GM23338 (cell line): ENCODE data around the gene PLEKHA7. TPM values are rescaled to one million over a fixed set of nuclear protein-coding genes. Genes with fewer than 3 reads are reported as not detected.
A peak's percentile ranks its signal among the peaks of the same experiment; 100 is the strongest.

Experiments
- ATAC-seq: fragments of 200-7000 bp; cut with Tn5 transposase; 3 replicates; pipeline ENCODE4 v1.9.1; 2020
- DNase-seq: peaks from one replicate; pipeline ENCODE4 v3.0.0-alpha.2; 2015; ENCODE audit warnings: low spot score
- H2AFZ ChIP-seq: fragments of 200-600 bp; sonication (generic); 2 replicates; pipeline ENCODE4 v1.8.0; 2016; ENCODE audit warnings: antibody characterized with exemption, mild to moderate bottlenecking, moderate library complexity
- H3F3A ChIP-seq: fragments of 200-600 bp; sonication (generic); replicated peaks from 2 replicates; pipeline ENCODE4 v1.8.0; 2017; ENCODE audit warnings: antibody characterized with exemption, mixed run types, low read depth
- H3K27ac ChIP-seq: fragments of 200-600 bp; sonication (generic); 2 replicates; pipeline ENCODE4 v1.6.1; 2016; ENCODE audit warnings: low read depth
- H3K27me3 ChIP-seq: fragments of 200-600 bp; sonication (generic); 2 replicates; pipeline ENCODE4 v1.8.0; 2016; ENCODE audit warnings: mild to moderate bottlenecking, mixed run types, moderate library complexity; ENCODE audit not compliant: insufficient read depth
- H3K36me3 ChIP-seq: fragments of 200-600 bp; sonication (generic); 2 replicates; pipeline ENCODE4 v1.8.0; 2016; ENCODE audit warnings: mild to moderate bottlenecking; ENCODE audit not compliant: insufficient read depth
- H3K4me1 ChIP-seq: fragments of 200-600 bp; sonication (generic); 2 replicates; pipeline ENCODE4 v1.8.0; 2016; ENCODE audit warnings: mild to moderate bottlenecking, moderate library complexity; ENCODE audit not compliant: insufficient read depth
- H3K4me2 ChIP-seq: fragments of 200-600 bp; sonication (generic); 2 replicates; pipeline ENCODE4 v1.7.1; 2017; ENCODE audit warnings: mixed run types
- H3K4me3 ChIP-seq: fragments of 200-600 bp; sonication (generic); 2 replicates; pipeline ENCODE4 v1.6.1; 2016; ENCODE audit warnings: mixed run types
- H3K79me2 ChIP-seq: fragments of 200-600 bp; sonication (generic); replicated peaks from 2 replicates; pipeline ENCODE4 v1.8.0; 2017; ENCODE audit warnings: mild to moderate bottlenecking; ENCODE audit not compliant: insufficient read depth
- H3K9me2 ChIP-seq: fragments of 200-600 bp; sonication (generic); 2 replicates; pipeline ENCODE4 v1.8.0; 2017; ENCODE audit not compliant: insufficient read depth
- H4K20me1 ChIP-seq: fragments of 200-600 bp; sonication (generic); replicated peaks from 2 replicates; pipeline ENCODE4 v1.8.0; 2017; ENCODE audit warnings: mild to moderate bottlenecking; ENCODE audit not compliant: insufficient read depth
- H3K27ac Mint-ChIP-seq: 2 replicates; pipeline ENCODE4 v1.8.0; 2020; ENCODE audit warnings: inconsistent platforms, mild to moderate bottlenecking, moderate library complexity, mixed read lengths
- H3K27me3 Mint-ChIP-seq: 3 replicates; pipeline ENCODE4 v1.8.0; 2022; ENCODE audit warnings: low read depth, mild to moderate bottlenecking, moderate library complexity, mixed read lengths, inconsistent platforms; ENCODE audit not compliant: insufficient read depth, poor library complexity
- H3K36me3 Mint-ChIP-seq: 3 replicates; pipeline ENCODE4 v1.8.0; 2021; ENCODE audit warnings: low read depth, mild to moderate bottlenecking, inconsistent platforms, moderate library complexity, mixed read lengths
- H3K4me1 Mint-ChIP-seq: 3 replicates; pipeline ENCODE4 v1.8.0; 2020; ENCODE audit warnings: mild to moderate bottlenecking, inconsistent platforms, mixed read lengths
- H3K4me3 Mint-ChIP-seq: 3 replicates; pipeline ENCODE4 v1.8.0; 2021; ENCODE audit warnings: moderate library complexity, mild to moderate bottlenecking, inconsistent platforms, mixed read lengths
- H3K9me3 Mint-ChIP-seq: 3 replicates; pipeline ENCODE4 v1.8.0; 2020; ENCODE audit warnings: moderate library complexity, mild to moderate bottlenecking, inconsistent platforms, mixed read lengths
- CREB1 ChIP-seq: fragments of 250-450 bp; sonication (Bioruptor Pico); IDR thresholded peaks from 2 replicates; pipeline ENCODE4 v1.5.0; 2020; ENCODE audit warnings: low read depth, mild to moderate bottlenecking, moderate library complexity
- EZH2 ChIP-seq: fragments of 200-600 bp; sonication (generic); IDR thresholded peaks from one replicate; pipeline ENCODE4 v1.8.0; 2017; ENCODE audit warnings: antibody characterized with exemption, mild to moderate bottlenecking, low read depth; ENCODE audit not compliant: unreplicated experiment
- NANOG ChIP-seq: IDR thresholded peaks from 2 replicates; pipeline ENCODE4 v1.6.1; 2016; ENCODE audit warnings: antibody characterized with exemption, borderline replicate concordance
- POLR2AphosphoS5 ChIP-seq: IDR thresholded peaks from 2 replicates; pipeline ENCODE4 v1.6.1; 2016; ENCODE audit warnings: antibody characterized with exemption, low read depth
- REST ChIP-seq: IDR thresholded peaks from one replicate; pipeline ENCODE4 v1.6.1; 2018; ENCODE audit warnings: antibody characterized with exemption; ENCODE audit not compliant: unreplicated experiment
- STAT1 ChIP-seq: IDR thresholded peaks from one replicate; pipeline ENCODE4 v1.6.1; 2016; ENCODE audit warnings: antibody characterized with exemption; ENCODE audit not compliant: unreplicated experiment
- ZNF114 ChIP-seq: fragments of 250-450 bp; sonication (Bioruptor Pico); IDR thresholded peaks from 2 replicates; pipeline ENCODE4 v1.5.0; 2020; ENCODE audit warnings: mild to moderate bottlenecking, moderate library complexity
- ZNF331 ChIP-seq: fragments of 250-450 bp; sonication (Bioruptor Pico); IDR thresholded peaks from 2 replicates; pipeline ENCODE4 v1.5.0; 2020; ENCODE audit warnings: low read depth, mild to moderate bottlenecking, moderate library complexity
- ZNF462 ChIP-seq: fragments of 250-450 bp; sonication (Bioruptor Pico); IDR thresholded peaks from 2 replicates; pipeline ENCODE4 v1.5.0; 2020; ENCODE audit warnings: mild to moderate bottlenecking, moderate library complexity
- polyA plus RNA-seq: library from polyadenylated mRNA; unstranded; fragments of >200 nt; fragmentation: Nextera tagmentation; extraction: Ambion mirVana; gene quantifications from 2 replicates; pipeline ENCODE4 v1.2.1, GENCODE V29; 2016
- total RNA-seq: library from RNA; depleted of rRNA; stranded (reverse); fragments of >200 nt; shearing (Covaris generic); gene quantifications from 2 replicates; pipeline ENCODE4 v1.2.3, GENCODE V29; 2014
- TF ChIP-seq, protein P1 (sequence below), 2 experiments: fragments of 200-600 bp in 1 of 2; sonication (generic) in 1 of 2; conservative IDR thresholded peaks; 2 replicates each; pipeline versions ENCODE4 v1.5.1 to v1.6.1; 2016 to 2017; ENCODE audit warnings: antibody characterized with exemption in 2 of 2, low read depth in 2 of 2, mild to moderate bottlenecking in 2 of 2, moderate library complexity in 1 of 2
- TF ChIP-seq, protein P2 (sequence below): IDR thresholded peaks from 2 replicates; pipeline ENCODE4 v1.6.1; 2016; ENCODE audit warnings: antibody characterized with exemption

Gene PLEKHA7
- total and polyA plus RNA-seq, 2 experiments from 2014 or later = 9.7 to 15.8 TPM

DNA sequence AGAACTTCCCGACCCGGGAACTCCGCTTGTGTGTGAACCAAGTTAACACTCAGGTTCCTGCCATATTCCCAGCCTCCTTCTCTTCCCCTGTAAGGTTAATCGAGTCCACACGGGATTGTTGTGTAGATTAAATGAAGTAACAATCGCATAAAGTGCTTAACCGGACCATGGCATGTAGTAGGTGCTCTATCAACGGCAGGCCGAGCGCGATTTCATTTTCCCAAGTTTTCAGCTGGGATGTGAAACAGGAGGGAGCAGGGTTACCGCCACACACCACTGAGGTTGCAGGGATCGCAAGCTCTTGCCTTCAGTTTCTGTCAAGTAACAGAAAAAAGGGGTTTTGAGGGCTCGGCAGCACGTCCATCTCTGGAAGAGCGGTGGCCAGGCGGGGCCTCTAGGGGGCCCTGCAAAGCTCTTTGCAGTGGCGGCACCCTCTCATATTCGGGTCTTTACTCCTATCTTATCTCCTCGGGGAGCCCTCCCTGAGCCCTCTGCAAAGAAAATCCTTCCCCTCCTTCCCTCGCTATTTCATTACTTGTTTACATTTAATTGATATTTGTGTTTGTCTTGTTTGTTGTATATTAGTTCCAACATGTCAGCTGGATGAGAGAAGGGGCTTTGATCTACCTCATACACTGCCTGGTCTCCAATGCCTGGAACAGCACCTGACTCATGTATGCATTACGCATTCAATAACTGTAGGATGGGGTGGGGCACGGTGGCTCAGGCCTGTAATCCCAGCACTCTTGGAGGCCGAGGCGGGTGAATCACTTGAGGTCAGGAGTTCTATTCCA lies 816 bp upstream of the PLEKHA7 start:
- peak overlapping the region; percentile 95 for H3K4me3 Mint-ChIP-seq
- Histone ChIP-seq H3K27me3 (peaks cover 47% of the 10 kb centered on the region), H3K36me3 (no peaks in the 10 kb centered on the region), H4K20me1 (peaks cover 4% of the 10 kb centered on the region), H3K27ac (no peak overlapping the region), H3K9me2 (no peaks in the 10 kb centered on the region), H3F3A (peaks cover 9% of the 10 kb centered on the region), H3K4me2 (peak overlapping the region; percentile 100), H3K4me1 (peaks cover 28% of the 10 kb centered on the region), H2AFZ (peak overlapping the region; percentile 99), H3K4me3 (peak overlapping the region; percentile 86), H3K79me2 (peaks cover 7% of the 10 kb centered on the region)
- DNase-seq (peak; percentile 83), ATAC-seq (peak; percentile 49)
- TF ChIP-seq POLR2AphosphoS5 (0 out of 2 replicates have a peak, but pooled peaks have one; percentile 4), REST (no peak), CREB1 (CRISPR knock-in tag) (no peak), NANOG (no peak), ZNF114 (CRISPR knock-in tag) (no peak), STAT1 (no peak), ZNF331 (no peak), ZNF462 (no peak), EZH2 (peak; percentile 63)
- TF ChIP-seq, protein P1, sequence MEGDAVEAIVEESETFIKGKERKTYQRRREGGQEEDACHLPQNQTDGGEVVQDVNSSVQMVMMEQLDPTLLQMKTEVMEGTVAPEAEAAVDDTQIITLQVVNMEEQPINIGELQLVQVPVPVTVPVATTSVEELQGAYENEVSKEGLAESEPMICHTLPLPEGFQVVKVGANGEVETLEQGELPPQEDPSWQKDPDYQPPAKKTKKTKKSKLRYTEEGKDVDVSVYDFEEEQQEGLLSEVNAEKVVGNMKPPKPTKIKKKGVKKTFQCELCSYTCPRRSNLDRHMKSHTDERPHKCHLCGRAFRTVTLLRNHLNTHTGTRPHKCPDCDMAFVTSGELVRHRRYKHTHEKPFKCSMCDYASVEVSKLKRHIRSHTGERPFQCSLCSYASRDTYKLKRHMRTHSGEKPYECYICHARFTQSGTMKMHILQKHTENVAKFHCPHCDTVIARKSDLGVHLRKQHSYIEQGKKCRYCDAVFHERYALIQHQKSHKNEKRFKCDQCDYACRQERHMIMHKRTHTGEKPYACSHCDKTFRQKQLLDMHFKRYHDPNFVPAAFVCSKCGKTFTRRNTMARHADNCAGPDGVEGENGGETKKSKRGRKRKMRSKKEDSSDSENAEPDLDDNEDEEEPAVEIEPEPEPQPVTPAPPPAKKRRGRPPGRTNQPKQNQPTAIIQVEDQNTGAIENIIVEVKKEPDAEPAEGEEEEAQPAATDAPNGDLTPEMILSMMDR (conservative IDR thresholded peaks at IDR 0.05; ENCODE audit: low read depth in 2 of 2) = peak; percentile 57 to 71
- TF ChIP-seq, protein P2, sequence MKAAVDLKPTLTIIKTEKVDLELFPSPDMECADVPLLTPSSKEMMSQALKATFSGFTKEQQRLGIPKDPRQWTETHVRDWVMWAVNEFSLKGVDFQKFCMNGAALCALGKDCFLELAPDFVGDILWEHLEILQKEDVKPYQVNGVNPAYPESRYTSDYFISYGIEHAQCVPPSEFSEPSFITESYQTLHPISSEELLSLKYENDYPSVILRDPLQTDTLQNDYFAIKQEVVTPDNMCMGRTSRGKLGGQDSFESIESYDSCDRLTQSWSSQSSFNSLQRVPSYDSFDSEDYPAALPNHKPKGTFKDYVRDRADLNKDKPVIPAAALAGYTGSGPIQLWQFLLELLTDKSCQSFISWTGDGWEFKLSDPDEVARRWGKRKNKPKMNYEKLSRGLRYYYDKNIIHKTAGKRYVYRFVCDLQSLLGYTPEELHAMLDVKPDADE = no peak
- H3K9me3 Mint-ChIP-seq = no peaks in the 10 kb centered on the region
- H3K36me3 Mint-ChIP-seq = no peaks in the 10 kb centered on the region
- peak overlapping the region; percentile 88 for H3K27ac Mint-ChIP-seq
- peaks cover 8% of the 10 kb centered on the region; the same call in 2 of the 3 replicates for H3K4me1 Mint-ChIP-seq
- peaks cover 14% of the 10 kb centered on the region for H3K27me3 Mint-ChIP-seq
